Lower leg skin (tissue), 3 donors: ENCODE results near the gene CEP104.

Experiments used
- CTCF ChIP-seq, 3 donors: fragments of 450-650 bp; IDR thresholded peaks; one replicate each; pipeline ENCODE4 v1.5.1; 2016; ENCODE audit warnings: antibody characterized with exemption in 3 of 3, mild to moderate bottlenecking in 3 of 3, moderate library complexity in 2 of 3
- POLR2A ChIP-seq, 2 donors: fragments of 450-650 bp; IDR thresholded peaks; one replicate each; pipeline ENCODE4 v1.6.1; 2016 to 2017; ENCODE audit warnings: antibody characterized with exemption in 2 of 2, mild to moderate bottlenecking in 1 of 2, moderate library complexity in 1 of 2

- no peak for TF ChIP-seq CTCF (IDR thresholded peaks at IDR 0.05)
- no peak for TF ChIP-seq POLR2A (IDR thresholded peaks at IDR 0.05)
Measured at GRCh38 chr1:3772715-3773571, 84.1 kb downstream of the CEP104 start, which contains the start of gene SMIM1.
